A549 (cell line): ENCODE measurements around the gene LCN12. TPM values are rescaled to one million over a fixed set of nuclear protein-coding genes. Genes with fewer than 3 reads are reported as not detected.

Experiments
- ATAC-seq, 2 experiments: fragments of 200-7000 bp in 1 of 2; fragments of >200 bp in 1 of 2; cut with Nextera tagmentation in 1 of 2; cut with Tn5 transposase in 1 of 2; 3 replicates each; pipeline versions ENCODE4 v1.8.0 to v1.9.1; 2018 to 2020; ENCODE audit warnings: mild to moderate bottlenecking in 1 of 2, moderate library complexity in 1 of 2
- CTCF ChIA-PET: fragments of 300-600 bp; sonication (Branson Sonifier 250); formaldehyde crosslinking; extraction: SDS; loops from one replicate; lab custom pipeline; 2021; ENCODE audit warnings: antibody characterized with exemption, inconsistent platforms; lab: Yijun Ruan, JAX
- POLR2A ChIA-PET: fragments of 350-600 bp; formaldehyde crosslinking; extraction: SDS; loops from one replicate; lab custom pipeline; 2021; ENCODE audit warnings: antibody characterized with exemption, inconsistent platforms; lab: Yijun Ruan, JAX
- DNase-seq, 2 experiments: peaks; one replicate each; pipeline versions ENCODE4 v3.0.0 to v3.0.0-alpha.2; 2011 to 2016; ENCODE audit warnings: low read depth in 1 of 2, low spot score in 1 of 2
- FAIRE-seq: peaks from 2 replicates; lab custom pipeline; 2011; peaks lifted over from hg19 to GRCh38; lab: Jason Lieb, UNC
- H3K27ac ChIP-seq, 2 experiments: fragments of >200 bp; sonication (Bioruptor Twin); formaldehyde crosslinking; 3 replicates each; pipeline ENCODE4 v1.5.1; 2016 to 2017
- H3K4me1 ChIP-seq: fragments of >200 bp; sonication (Bioruptor Twin); formaldehyde crosslinking; 3 replicates; pipeline ENCODE4 v1.6.1; 2016
- H3K4me2 ChIP-seq: fragments of >200 bp; sonication (Bioruptor Twin); formaldehyde crosslinking; 3 replicates; pipeline ENCODE4 v1.6.1; 2016
- H3K4me3 ChIP-seq: fragments of >200 bp; sonication (Bioruptor Twin); formaldehyde crosslinking; 3 replicates; pipeline ENCODE4 v1.5.1; 2016
- H3K9me3 ChIP-seq: fragments of >200 bp; sonication (Bioruptor Twin); formaldehyde crosslinking; 3 replicates; pipeline ENCODE4 v1.6.1; 2016
- BCL3 ChIP-seq: fragments of >200 bp; sonication (Bioruptor Twin); formaldehyde crosslinking; IDR thresholded peaks from 3 replicates; pipeline ENCODE4 v1.6.1; 2016
- CHD4 ChIP-seq: fragments of 200-600 bp; sonication (generic); IDR thresholded peaks from 2 replicates; pipeline ENCODE4 v1.6.1; 2016; ENCODE audit warnings: antibody characterized with exemption, mild to moderate bottlenecking, borderline replicate concordance
- EHMT2 ChIP-seq: fragments of 200-600 bp; sonication (generic); IDR thresholded peaks from 2 replicates; pipeline ENCODE4 v1.6.1; 2016; ENCODE audit warnings: antibody characterized with exemption, low read depth, mild to moderate bottlenecking, moderate library complexity
- ELK1 ChIP-seq: fragments of 150-350 bp; IDR thresholded peaks from 2 replicates; pipeline ENCODE4 v1.6.1; 2014; ENCODE audit warnings: low read depth, mild to moderate bottlenecking, low read length
- GATA3 ChIP-seq: IDR thresholded peaks from 2 replicates; pipeline ENCODE4 v1.6.1; 2012; ENCODE audit warnings: borderline replicate concordance
- MYC ChIP-seq: IDR thresholded peaks from 2 replicates; pipeline ENCODE4 v1.6.1; 2012; ENCODE audit warnings: mild to moderate bottlenecking, inconsistent platforms, low read length, improper control_type of control experiment, borderline replicate concordance
- PBX3 ChIP-seq: IDR thresholded peaks from 2 replicates; pipeline ENCODE4 v1.6.1; 2012
- PHF8 ChIP-seq: fragments of 200-600 bp; sonication (generic); IDR thresholded peaks from 2 replicates; pipeline ENCODE4 v1.6.1; 2016; ENCODE audit warnings: low read depth, mild to moderate bottlenecking, antibody characterized with exemption, moderate library complexity, borderline replicate concordance
- POLR2AphosphoS2 ChIP-seq: conservative IDR thresholded peaks from 2 replicates; pipeline ENCODE4 v1.6.1; 2012; ENCODE audit warnings: low read length, improper control_type of control experiment, inconsistent platforms
- REST ChIP-seq: fragments of 200-600 bp; sonication (generic); IDR thresholded peaks from 2 replicates; pipeline ENCODE4 v1.6.1; 2016; ENCODE audit warnings: antibody characterized with exemption, mild to moderate bottlenecking, moderate library complexity
- SMC3 ChIP-seq: fragments of >200 bp; sonication (Bioruptor Twin); formaldehyde crosslinking; IDR thresholded peaks from 3 replicates; pipeline ENCODE4 v1.6.1; 2018; ENCODE audit warnings: inconsistent platforms
- SREBF2 ChIP-seq: fragments of 450-650 bp; IDR thresholded peaks from 2 replicates; pipeline ENCODE4 v1.6.1; 2014; ENCODE audit warnings: mild to moderate bottlenecking, moderate library complexity
- TFCP2L1 ChIP-seq: fragments of 250-450 bp; sonication (Bioruptor Pico); IDR thresholded peaks from 2 replicates; pipeline ENCODE4 v1.5.0; 2021; ENCODE audit warnings: mild to moderate bottlenecking
- ZFP36 ChIP-seq: fragments of 450-650 bp; IDR thresholded peaks from 2 replicates; pipeline ENCODE4 v1.6.1; 2014; ENCODE audit warnings: borderline replicate concordance; ENCODE audit not compliant: partially characterized antibody
- WGBS: methylation state at CpG from one replicate; pipeline ENCODE4 v1.1.6; 2017; ENCODE audit errors: missing lambda C conversion rate; 5-methylcytosine and 5-hydroxymethylcytosine counted together
- polyA plus RNA-seq, 4 experiments: library from polyadenylated mRNA; depleted of rRNA in 3 of 4; stranded (reverse); fragments of >200 nt; fragmentation: RNase III in 1 of 4; extraction: RNeasy Plus Mini Kit Qiagen cat#74134 plus additional on column Dnase treatment in 1 of 4; gene quantifications; 2 replicates in 3 of 4; 3 replicates in 1 of 4; pipeline ENCODE4 v1.2.3, GENCODE V29; 2011 to 2017

LCN12 gene
- polyA plus RNA-seq, 2 of the 4 experiments (the other 2 are of a cell fraction): 0.74 to 3.0 TPM

GRCh38 chr9:136942112-136942880 is 9.8 kb upstream of the LCN12 start:
- Histone ChIP-seq H3K4me2 (peak overlapping the region; percentile 96), H3K27ac (peak overlapping the region in 1 of 2 experiments; percentile 98; a peak in 2 of 6 replicates), H3K4me1 (peaks cover 16% of the 10 kb centered on the region), H3K4me3 (peak overlapping the region; percentile 78; the same call in 2 of the 3 replicates), H3K9me3 (no peaks in the 10 kb centered on the region)
- DNase-seq (no peak), FAIRE-seq (no peak), ATAC-seq (no peak)
- ChIA-PET POLR2A (no interaction called here), CTCF (interaction anchor here (0.5 to 1.1 kb wide), 2 partner anchors 60 to 125 kb away, joined by 3 read pairs; no protein-coding TSS in a partner anchor)
- 95% methylated on average over 46 of the region's 60 CpGs for WGBS
- no peak for TF ChIP-seq MYC
- TF ChIP-seq PBX3: peak; percentile 11; the same call in 1 of the 2 replicates

GRCh38 chr9:136942881-136943230 is 9.2 kb upstream of the LCN12 start:
- WGBS: 96% methylated on average over 13 of the region's 16 CpGs

GRCh38 chr9:136943291-136944211 is 8.5 kb upstream of the LCN12 start:
- ATAC-seq: peak; percentile 20 to 34
- H3K4me3 ChIP-seq: peak overlapping the region; percentile 78
- 27% methylated on average over 13 of the region's 61 CpGs for WGBS
- FAIRE-seq: no peak
- H3K4me1 ChIP-seq: peaks cover 29% of the 10 kb centered on the region
- no peaks in the 10 kb centered on the region for H3K9me3 ChIP-seq
- peak in 1 of 2 experiments; percentile 50 for DNase-seq
- ChIA-PET CTCF (interaction anchor here (0.8 to 11.3 kb wide), 19 partner anchors 9 to 124 kb away, joined by 3 to 282 read pairs (median 5); partner anchors contain the start of genes ABCA2, AJM1, FUT7 and PTGDS), POLR2A (interaction anchor here (1.7 kb wide), 1 partner anchor 42 kb away, joined by 10 read pairs; no protein-coding TSS in a partner anchor)
- peak overlapping the region; percentile 96 for H3K4me2 ChIP-seq
- H3K27ac ChIP-seq: peak overlapping the region; percentile 98 to 99
- TF ChIP-seq POLR2AphosphoS2 (0 out of 2 replicates have a peak, but pooled peaks have one; percentile 49), GATA3 (peak; percentile 9; the same call in 1 of the 2 replicates), PBX3 (peak; percentile 40; the same call in 1 of the 2 replicates), BCL3 (no peak), PHF8 (no peak), REST (no peak), CHD4 (no peak)

More at GRCh38 chr9:136942881-136943230, 9.2 kb upstream of the LCN12 start:
- ChIA-PET POLR2A (interaction anchor here (1.7 kb wide), 1 partner anchor 41 kb away, joined by 10 read pairs; no protein-coding TSS in a partner anchor), CTCF (interaction anchor here (0.5 to 2.5 kb wide), 4 partner anchors 59 to 125 kb away, joined by 3 to 11 read pairs (median 4); no protein-coding TSS in a partner anchor)
- peak overlapping the region; percentile 78 for H3K4me3 ChIP-seq
- peak overlapping the region in 1 of 2 experiments; percentile 98; a peak in 4 of 6 replicates for H3K27ac ChIP-seq
- peak overlapping the region; percentile 96 for H3K4me2 ChIP-seq
- peaks cover 22% of the 10 kb centered on the region for H3K4me1 ChIP-seq
- no peaks in the 10 kb centered on the region for H3K9me3 ChIP-seq
- FAIRE-seq: no peak
- no peak for ATAC-seq
- no peak for TF ChIP-seq ZFP36
- no peak for TF ChIP-seq SMC3
- no peak for TF ChIP-seq EHMT2
- no peak for TF ChIP-seq ELK1
- no peak for TF ChIP-seq SREBF2
- TF ChIP-seq TFCP2L1 (CRISPR knock-in tag): no peak
- TF ChIP-seq PHF8: no peak
- TF ChIP-seq PBX3: 0 out of 2 replicates have a peak, but pooled peaks have one; percentile 9
- TF ChIP-seq, all 56 proteins: peak for 1
- no peak for DNase-seq
